B cell (primary cell): ENCODE results near the gene SYTL5. TPM values are rescaled to one million over a fixed set of nuclear protein-coding genes. Genes with fewer than 3 reads are reported as not detected.

Experiments used
- ATAC-seq: fragments of 200-7000 bp; cut with Tn5 transposase; one replicate; pipeline ENCODE4 v1.10.0; 2021; ENCODE audit warnings: low read depth, mild to moderate bottlenecking, moderate number of reproducible peaks, moderate library complexity
- CTCF ChIA-PET: fragments of 350-600 bp; sonication (Branson Sonifier 250); formaldehyde crosslinking; loops from one replicate; lab custom pipeline; 2021; ENCODE audit warnings: antibody characterized with exemption, inconsistent platforms; lab: Charles Lee
- POLR2A ChIA-PET: fragments of 350-600 bp; sonication (Branson Sonifier 250); formaldehyde crosslinking; loops from one replicate; lab custom pipeline; 2021; ENCODE audit warnings: antibody characterized with exemption; lab: Charles Lee
- DNase-seq: peaks from one replicate; pipeline ENCODE4 v3.0.0; 2013
- H2AFZ ChIP-seq: 2 replicates; pipeline ENCODE4 v1.6.1; 2012; ENCODE audit warnings: mild to moderate bottlenecking, low read depth, low read length; ENCODE audit not compliant: insufficient read depth, poor library complexity, severe bottlenecking
- H3K27ac ChIP-seq, 2 donors: 1 replicate in 1 of 2; 2 replicates in 1 of 2; pipeline ENCODE4 v1.5.1; 2012 to 2013; ENCODE audit warnings: low read length in 2 of 2, mild to moderate bottlenecking in 2 of 2, moderate library complexity in 1 of 2
- H3K27me3 ChIP-seq, 4 experiments: fragments of 200-600 bp in 1 of 4; sonication (generic) in 1 of 4; replicated peaks in 1 of 4; 1 replicate in 2 of 4; 2 replicates in 2 of 4; pipeline versions ENCODE4 v1.6.1 to v1.7.0; 2013 to 2016; ENCODE audit warnings: low read length in 3 of 4, mild to moderate bottlenecking in 2 of 4, mixed read lengths in 1 of 4, moderate library complexity in 1 of 4; ENCODE audit not compliant: insufficient read depth in 4 of 4, control insufficient read depth in 3 of 4; ENCODE audit errors: control extremely low read depth in 1 of 4
- H3K36me3 ChIP-seq, 2 experiments: replicated peaks in 1 of 2; 1 replicate in 1 of 2; 2 replicates in 1 of 2; pipeline versions ENCODE4 v1.6.1 to v1.7.1; 2013; ENCODE audit warnings: low read length in 1 of 2; ENCODE audit not compliant: insufficient read depth in 2 of 2, control insufficient read depth in 1 of 2; ENCODE audit errors: control extremely low read depth in 1 of 2, extremely low read depth in 1 of 2
- H3K4me1 ChIP-seq, 2 donors: fragments of 200-600 bp in 1 of 2; sonication (generic) in 1 of 2; 1 replicate in 1 of 2; 2 replicates in 1 of 2; pipeline versions ENCODE4 v1.5.1 to v1.6.1; 2013 to 2017; ENCODE audit warnings: low read length in 2 of 2; ENCODE audit not compliant: control insufficient read depth in 2 of 2, insufficient read depth in 2 of 2
- H3K4me2 ChIP-seq: replicated peaks from 2 replicates; pipeline ENCODE3; 2012; ENCODE audit warnings: mild to moderate bottlenecking, low read depth, low read length; ENCODE audit not compliant: poor library complexity, severe bottlenecking
- H3K4me3 ChIP-seq, 5 experiments: fragments of 200-600 bp in 1 of 5; sonication (generic) in 1 of 5; 1 replicate in 3 of 5; 2 replicates in 2 of 5; pipeline versions ENCODE4 v1.5.1 to v1.7.0; 2011 to 2016; ENCODE audit warnings: low read length in 4 of 5, mild to moderate bottlenecking in 4 of 5, low read depth in 2 of 5, control low read depth in 1 of 5, moderate library complexity in 1 of 5; ENCODE audit not compliant: insufficient read depth in 1 of 5; ENCODE audit errors: control extremely low read depth in 1 of 5, extremely low read depth in 1 of 5
- H3K79me2 ChIP-seq: fragments of 200-600 bp; sonication (generic); one replicate; pipeline ENCODE4 v1.6.0; 2016; ENCODE audit warnings: low read length; ENCODE audit not compliant: control insufficient read depth, insufficient read depth
- H3K9ac ChIP-seq: fragments of 200-600 bp; sonication (generic); 2 replicates; pipeline ENCODE4 v1.6.1; 2017; ENCODE audit warnings: mild to moderate bottlenecking, low read length, moderate library complexity
- H3K9me3 ChIP-seq, 3 donors: one replicate each; pipeline versions ENCODE4 v1.6.1 to v1.7.1; 2013; ENCODE audit warnings: low read length in 2 of 3; ENCODE audit not compliant: control insufficient read depth in 2 of 3, insufficient read depth in 1 of 3; ENCODE audit errors: control extremely low read depth in 1 of 3
- H4K20me1 ChIP-seq: 2 replicates; pipeline ENCODE4 v1.6.0; 2012; ENCODE audit warnings: mild to moderate bottlenecking, low read length; ENCODE audit not compliant: insufficient read depth, control insufficient read depth, poor library complexity, severe bottlenecking
- H3K27ac Mint-ChIP-seq: one replicate; pipeline ENCODE4 v1.8.0; 2021; ENCODE audit warnings: mixed read lengths
- H3K27me3 Mint-ChIP-seq: one replicate; pipeline ENCODE4 v1.8.0; 2021; ENCODE audit warnings: mixed read lengths
- H3K4me1 Mint-ChIP-seq: one replicate; pipeline ENCODE4 v1.8.0; 2021; ENCODE audit warnings: mixed read lengths
- H3K4me3 Mint-ChIP-seq: one replicate; pipeline ENCODE4 v1.8.0; 2021; ENCODE audit warnings: mixed read lengths
- H3K9me3 Mint-ChIP-seq: one replicate; pipeline ENCODE4 v1.8.0; 2022; ENCODE audit warnings: mixed read lengths; ENCODE audit not compliant: insufficient read depth
- CTCF ChIP-seq: fragments of 200-600 bp; IDR thresholded peaks from one replicate; pipeline ENCODE4 v1.8.0; 2022; ENCODE audit warnings: antibody characterized with exemption, mild to moderate bottlenecking
- EZH2 ChIP-seq: IDR thresholded peaks from 2 replicates; pipeline ENCODE4 v1.6.1; 2012; ENCODE audit warnings: borderline replicate concordance, low read depth, mild to moderate bottlenecking, moderate library complexity, low read length; ENCODE audit not compliant: insufficient read depth, poor library complexity, severe bottlenecking
- WGBS: methylation state at CpG from one replicate; pipeline ENCODE4 v1.1.5; 2013; ENCODE audit warnings: missing lambda C conversion rate; ENCODE audit not compliant: insufficient coverage; 5-methylcytosine and 5-hydroxymethylcytosine counted together
- intact Hi-C: fragments of 100-400 bp; cut with micrococcal nuclease; formaldehyde crosslinking; loops from one replicate; pipeline ENCODE4 v1.10.0; 2022
- polyA plus RNA-seq: library from polyadenylated mRNA; depleted of rRNA; stranded (reverse); fragments of >200 nt; gene quantifications from 2 replicates; pipeline ENCODE4 v1.2.3, GENCODE V29; 2012
- total RNA-seq, 2 donors: library from RNA; stranded (reverse); fragments of 120-200 nt in 1 of 2; gene quantifications; 1 replicate in 1 of 2; 2 replicates in 1 of 2; pipeline versions ENCODE4 v1.2.3 to v1.2.4, GENCODE V29; 2013 to 2022

SYTL5 gene
- total and polyA plus RNA-seq, 2 donors (not counting 1 experiment from before 2014, with no cell fraction given): 0.01 TPM; not detected in 1

GRCh38 chrX:38028300-38028699, 21.9 kb downstream of the SYTL5 start:
- Mint-ChIP-seq H3K4me3 (no peak overlapping the region), H3K27ac (no peak overlapping the region), H3K9me3 (no peaks in the 10 kb centered on the region), H3K27me3 (no peaks in the 10 kb centered on the region), H3K4me1 (no peaks in the 10 kb centered on the region)
- Histone ChIP-seq H3K4me1 (no peaks in the 10 kb centered on the region), H3K27me3 (no peaks in the 10 kb centered on the region), H3K9ac (no peak overlapping the region), H3K4me2 (no peak overlapping the region), H4K20me1 (no peaks in the 10 kb centered on the region), H3K79me2 (no peaks in the 10 kb centered on the region), H3K4me3 (no peak overlapping the region), H3K27ac (no peak overlapping the region), H3K9me3 (no peaks in the 10 kb centered on the region), H2AFZ (no peak overlapping the region), H3K36me3 (no peaks in the 10 kb centered on the region)
- TF ChIP-seq CTCF (no peak), EZH2 (no peak)
- CTCF ChIA-PET: no interaction called here
- intact Hi-C loops: no loop called here
- WGBS: no CpG with 5 or more reads among the region's 1 CpG
- ATAC-seq: no peak
- POLR2A ChIA-PET: no interaction called here
- no peak for DNase-seq

GRCh38 chrX:38036466-38036865, 30.1 kb downstream of the SYTL5 start:
- Histone ChIP-seq H3K27me3 (no peaks in the 10 kb centered on the region), H3K4me2 (no peak overlapping the region), H3K36me3 (no peaks in the 10 kb centered on the region), H3K9me3 (no peaks in the 10 kb centered on the region), H3K4me1 (no peaks in the 10 kb centered on the region), H3K27ac (no peak overlapping the region), H4K20me1 (no peaks in the 10 kb centered on the region), H3K9ac (no peak overlapping the region), H3K79me2 (no peaks in the 10 kb centered on the region), H2AFZ (no peak overlapping the region), H3K4me3 (no peak overlapping the region)
- ChIA-PET POLR2A (no interaction called here), CTCF (no interaction called here)
- intact Hi-C loops: no loop called here
- DNase-seq: no peak
- no peaks in the 10 kb centered on the region for H3K4me1 Mint-ChIP-seq
- TF ChIP-seq CTCF: no peak
- no peak for TF ChIP-seq EZH2
- no CpG with 5 or more reads among the region's 2 CpGs for WGBS
- H3K9me3 Mint-ChIP-seq: no peaks in the 10 kb centered on the region
- no peak overlapping the region for H3K4me3 Mint-ChIP-seq
- ATAC-seq: no peak
- peaks cover 4% of the 10 kb centered on the region for H3K27me3 Mint-ChIP-seq
- no peak overlapping the region for H3K27ac Mint-ChIP-seq
